Measurements from ENCODE around the gene MASP1. TPM values are rescaled to one million over a fixed set of nuclear protein-coding genes. Genes with fewer than 3 reads are reported as not detected.

MASP1 gene
- total RNA-seq, 1 experiment from 2014 or later: 1.0 TPM

- H3K36me3 Mint-ChIP-seq (ENCODE audit: insufficient read depth in 1 of 3, low read depth in 3 of 3): no peaks in the 10 kb centered on the region
- H2BK20ac ChIP-seq (ENCODE audit: low read depth, low read length, poor library complexity, severe bottlenecking): no peak overlapping the region
- H3K9ac ChIP-seq (ENCODE audit: extremely low read depth, insufficient read length, low read length): no peak overlapping the region
- H2BK12ac ChIP-seq (ENCODE audit: insufficient read length, low read depth, low read length): no peak overlapping the region
- no peaks in the 10 kb centered on the region for H3K9me3 ChIP-seq (ENCODE audit: control insufficient read depth, low read depth, low read length)
- H4K8ac ChIP-seq (replicated peaks; ENCODE audit: insufficient read length, low read depth, low read length): no peak overlapping the region
- peaks cover 0 to 10% of the 10 kb centered on the region in 2 experiments; a peak in 2 of 4 replicates for H3K4me1 Mint-ChIP-seq
- H3K79me1 ChIP-seq (ENCODE audit: insufficient read depth, low read depth, low read length, poor library complexity, severe bottlenecking): no peaks in the 10 kb centered on the region
- H3K27ac ChIP-seq (ENCODE audit: insufficient read length, low read depth, low read length): no peak overlapping the region
- no peak for DNase-seq
- no peaks in the 10 kb centered on the region for H3K79me2 ChIP-seq (ENCODE audit: insufficient read depth, low read length)
- H2BK15ac ChIP-seq (ENCODE audit: low read depth, low read length): no peak overlapping the region
- no peaks in the 10 kb centered on the region for H4K20me1 ChIP-seq (ENCODE audit: control insufficient read depth, insufficient read depth, insufficient read length)
- no peak overlapping the region for H4K91ac ChIP-seq (ENCODE audit: insufficient read length, low read depth, low read length)
- WGBS (ENCODE audit: extremely low coverage, insufficient read length, low lambda C conversion rate): no CpG with 5 or more reads among the region's 5 CpGs
- H3K4me2 ChIP-seq (ENCODE audit: insufficient read depth, insufficient read length, low read length): no peak overlapping the region
- no peak overlapping the region for H3K14ac ChIP-seq (ENCODE audit: insufficient read depth, low read length)
- H3K27me3 ChIP-seq (ENCODE audit: insufficient read depth, low read length): no peaks in the 10 kb centered on the region
- no peak overlapping the region for H4K5ac ChIP-seq (ENCODE audit: insufficient read length, low read depth, low read length)
- no peaks in the 10 kb centered on the region for H3K9me3 Mint-ChIP-seq
- no peak overlapping the region for H2AK5ac ChIP-seq (ENCODE audit: insufficient read length, low read length)
- H2AFZ ChIP-seq (ENCODE audit: low read length): no peak overlapping the region
- H3T11ph ChIP-seq (ENCODE audit: low read length): no peak overlapping the region
- H3K56ac ChIP-seq (ENCODE audit: insufficient read length, low read depth, low read length): no peak overlapping the region
- no peak overlapping the region for H3K23ac ChIP-seq (ENCODE audit: insufficient read length, low read depth, low read length)
- no peak overlapping the region for H3K18ac ChIP-seq (ENCODE audit: insufficient read length, low read depth, low read length)
- H3K23me2 ChIP-seq (ENCODE audit: insufficient read length, low read depth, low read length, poor library complexity, severe bottlenecking): no peaks in the 10 kb centered on the region
- TF ChIP-seq CTCF (conservative IDR thresholded peaks at IDR 0.05): no peak
- H3K4me1 ChIP-seq (ENCODE audit: insufficient read depth, low read length): no peaks in the 10 kb centered on the region
- no peak overlapping the region for H2BK120ac ChIP-seq (ENCODE audit: low read depth, low read length, poor library complexity, severe bottlenecking)
- H2BK5ac ChIP-seq (ENCODE audit: insufficient read length, low read length): no peak overlapping the region
- H3K27me3 Mint-ChIP-seq (ENCODE audit: low read depth): no peaks in the 10 kb centered on the region
- no peak overlapping the region for H3K4me3 Mint-ChIP-seq
- H3K27ac Mint-ChIP-seq: no peak overlapping the region
- H3K4ac ChIP-seq (ENCODE audit: low read depth, low read length): no peak overlapping the region
These were observed 34.1 kb upstream of the MASP1 start for GRCh38 chr3:187325632-187326031.

Data from H9 (cell line).